SIG-M5 treated with dmso at 0.1 percent for 504 hours (cell line): ENCODE data around the gene CPVL.

Experiments
- DNase-seq: peaks from one replicate; lab custom pipeline; 2025; ENCODE audit not compliant: unreplicated experiment; lab: John Stamatoyannopoulos, UW

The CPVL gene

GRCh38 chr7:28980451-28981160, 165.7 kb downstream of the CPVL start:
- no peak for DNase-seq

- no peak for DNase-seq
Measured at GRCh38 chr7:28979776-28980175, 166.6 kb downstream of the CPVL start.

- no peak for DNase-seq
Measured at GRCh38 chr7:28977881-28978280, 168.5 kb downstream of the CPVL start.

- no peak for DNase-seq
Measured at GRCh38 chr7:28976022-28976421, 170.3 kb downstream of the CPVL start.

DNA sequence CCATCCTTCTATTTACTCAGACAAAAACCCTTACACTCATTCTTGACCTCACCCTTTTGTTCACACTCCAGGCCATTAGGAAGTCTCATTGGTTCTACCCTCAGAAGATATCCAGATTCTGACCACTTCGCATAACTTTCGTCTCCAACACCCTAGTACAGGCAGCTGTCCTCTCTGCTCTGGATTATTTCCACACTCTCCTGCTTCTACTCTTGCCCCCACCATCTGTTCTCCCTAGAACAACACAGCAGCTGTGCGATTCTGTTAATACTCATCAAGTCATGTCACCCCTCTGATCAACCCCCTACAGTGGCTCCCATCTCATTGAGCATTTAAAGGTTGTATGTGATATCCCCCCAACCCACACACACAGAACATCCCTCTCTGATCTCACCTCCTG, 172.7 kb downstream of the CPVL start:
- no peak for DNase-seq

DNA sequence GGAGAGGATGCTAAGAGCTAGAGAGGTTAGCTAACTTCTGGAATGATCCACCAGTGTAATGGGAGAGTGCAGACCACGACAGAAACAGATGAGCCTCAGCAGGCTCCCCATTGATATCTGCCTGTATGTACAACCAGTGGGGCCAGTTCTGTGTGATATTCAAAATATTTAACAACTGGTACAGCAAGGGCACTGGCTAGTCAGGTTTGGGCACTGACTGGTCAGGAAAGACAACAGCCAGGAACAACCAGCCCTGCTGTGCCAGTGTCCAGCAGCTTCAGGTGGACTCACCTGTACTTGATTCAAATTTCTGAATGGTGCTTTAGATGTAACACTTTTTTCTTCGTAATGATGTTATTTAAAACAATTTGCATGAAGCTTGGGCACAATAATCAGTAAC, 182.3 kb downstream of the CPVL start:
- DNase-seq = no peak

DNA sequence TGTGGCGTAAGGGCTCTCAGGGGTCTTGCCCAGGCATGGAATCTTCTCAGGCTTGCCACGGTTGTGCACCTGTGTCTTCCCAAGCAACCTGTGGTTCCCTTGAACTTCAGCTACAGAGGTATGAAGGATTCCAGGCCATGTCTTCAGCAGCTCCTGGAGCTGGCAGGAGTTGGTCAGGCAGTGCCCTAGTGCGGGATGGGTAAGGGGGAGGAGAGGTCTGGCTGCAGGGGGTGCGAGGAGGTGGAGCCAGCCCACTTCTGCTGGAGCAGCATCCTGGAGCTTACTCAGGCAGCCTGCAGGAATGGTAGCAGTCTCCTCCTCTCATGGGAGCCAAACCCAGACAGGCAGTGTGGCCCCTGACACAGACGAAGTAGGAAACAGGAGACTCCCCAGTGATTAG, 184.4 kb downstream of the CPVL start:
- DNase-seq = no peak

DNA sequence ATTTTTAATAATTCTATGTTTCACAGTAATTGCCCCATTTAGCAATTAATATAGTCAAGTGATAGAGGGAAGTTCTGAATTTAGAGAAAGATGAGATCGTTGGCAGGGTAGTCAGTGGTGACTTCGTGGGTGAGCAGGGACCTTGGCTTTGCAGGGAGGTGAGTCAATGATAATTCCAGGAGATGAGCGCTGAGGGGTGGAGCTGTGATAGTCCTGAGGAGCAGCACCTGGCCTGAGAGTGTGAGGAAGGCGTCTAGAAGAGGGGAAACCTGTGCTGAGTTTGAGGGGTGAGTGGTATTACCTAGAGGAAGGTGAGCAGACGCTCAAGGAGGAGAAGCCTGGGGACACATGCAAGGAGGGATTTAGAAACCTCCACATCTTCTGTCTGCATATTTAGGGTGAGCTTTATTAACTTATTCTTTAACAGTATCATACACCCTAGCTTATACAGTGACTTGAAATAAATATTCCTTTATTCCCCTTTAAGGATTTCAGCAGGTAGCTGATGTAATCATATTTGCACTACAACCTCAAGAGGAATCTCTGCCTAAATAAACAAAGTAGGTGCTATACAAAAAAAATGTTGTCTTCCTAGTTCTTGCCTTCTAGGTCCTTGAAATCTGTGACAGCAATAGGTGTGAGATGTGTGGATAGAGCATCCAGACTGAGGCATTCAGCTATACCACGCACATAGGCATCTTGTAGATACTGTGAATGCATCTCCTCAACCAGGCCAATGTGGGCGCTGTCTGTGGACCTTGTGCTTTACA, 186.1 kb downstream of the CPVL start:
- DNase-seq = peak; percentile 26

DNA sequence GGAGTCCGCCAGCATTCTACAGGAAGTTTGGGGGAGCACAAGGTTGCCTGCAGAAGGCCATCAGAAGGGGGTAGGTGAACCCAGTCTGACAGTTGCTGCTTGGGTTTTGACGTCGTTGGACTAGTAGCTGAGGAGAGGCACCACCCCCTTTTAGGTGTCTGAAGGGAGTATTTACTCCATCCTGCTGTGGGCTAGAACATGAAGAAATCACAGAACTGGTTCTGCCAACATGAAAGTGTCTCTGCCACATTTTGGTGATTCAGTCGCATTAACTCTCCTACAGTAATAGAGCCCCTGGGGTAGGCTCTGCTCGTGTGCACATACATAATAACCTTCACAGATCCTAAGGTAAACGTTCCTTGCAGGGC, 187.4 kb downstream of the CPVL start:
- no peak for DNase-seq

DNA sequence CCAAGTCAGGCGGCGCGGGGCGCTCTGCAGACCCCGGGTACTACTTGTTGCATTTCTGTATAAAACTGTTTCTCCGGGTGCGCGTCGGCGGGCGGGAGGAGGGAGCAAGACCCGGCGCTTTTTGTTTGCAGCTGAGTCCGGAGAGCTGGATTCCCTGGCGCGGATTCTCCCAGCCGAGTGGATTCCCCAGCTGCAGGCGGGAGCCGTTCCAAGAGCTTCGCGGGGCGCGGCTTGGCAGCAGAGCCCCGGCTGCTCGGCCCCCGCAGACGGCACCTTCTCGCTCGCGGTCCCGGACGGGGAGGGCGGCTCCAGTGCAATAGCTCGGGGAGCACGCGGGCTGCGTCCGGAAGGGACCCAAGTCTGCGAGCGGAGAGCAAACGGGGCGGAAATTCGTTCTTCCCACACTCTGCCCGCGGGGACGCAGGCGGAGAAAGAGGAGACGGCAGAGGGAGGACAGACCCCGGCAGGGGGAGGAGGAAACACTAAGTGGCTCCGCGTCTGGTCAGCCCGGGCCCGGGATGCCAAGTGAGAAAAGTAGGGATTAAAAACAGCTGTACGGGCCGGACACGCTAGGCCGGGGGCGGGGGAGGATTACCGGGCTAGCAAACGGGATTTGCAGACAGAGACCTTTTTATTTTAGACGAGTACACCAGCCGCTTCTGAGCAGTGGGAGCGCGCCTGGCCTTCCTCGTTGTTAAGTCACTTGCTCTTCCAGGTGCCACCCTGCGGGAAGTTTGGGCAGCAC, 187.9 kb downstream of the CPVL start, which contains the start of gene TRIL:
Gene TRIL, minus strand, starts transcription at position 96 of the 745 bp plus-strand sequence. CDS start 284 bp downstream, outside the sequence.
- DNase-seq = no peak

DNA sequence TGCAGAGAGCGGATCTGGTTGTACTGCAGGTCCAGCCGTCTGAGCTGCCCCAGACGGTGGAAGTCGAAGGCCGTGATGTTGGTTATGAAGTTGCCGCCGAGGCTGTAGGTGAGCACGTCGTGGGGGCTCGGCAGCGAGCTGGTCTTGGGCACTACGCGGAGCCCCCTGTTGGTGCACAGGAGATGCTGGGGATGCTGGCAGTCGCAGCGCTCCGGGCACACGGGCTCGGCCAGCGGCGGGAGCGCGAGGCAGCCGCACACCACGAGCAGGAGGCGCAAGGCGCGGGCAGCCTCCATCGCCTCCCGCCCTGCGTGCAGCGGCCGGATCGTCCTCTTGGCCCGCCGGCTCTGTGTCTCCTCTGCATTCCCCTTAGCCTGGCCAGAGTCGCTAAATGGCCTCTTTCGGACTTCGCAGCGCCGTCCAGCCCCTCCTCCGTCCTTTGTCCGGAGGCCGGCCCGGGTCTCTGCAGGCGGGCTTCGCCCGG, 188.5 kb downstream of the CPVL start:
- no peak for DNase-seq

GRCh38 chr7:28957064-28957750, 189.1 kb downstream of the CPVL start:
- DNase-seq = no peak

DNA sequence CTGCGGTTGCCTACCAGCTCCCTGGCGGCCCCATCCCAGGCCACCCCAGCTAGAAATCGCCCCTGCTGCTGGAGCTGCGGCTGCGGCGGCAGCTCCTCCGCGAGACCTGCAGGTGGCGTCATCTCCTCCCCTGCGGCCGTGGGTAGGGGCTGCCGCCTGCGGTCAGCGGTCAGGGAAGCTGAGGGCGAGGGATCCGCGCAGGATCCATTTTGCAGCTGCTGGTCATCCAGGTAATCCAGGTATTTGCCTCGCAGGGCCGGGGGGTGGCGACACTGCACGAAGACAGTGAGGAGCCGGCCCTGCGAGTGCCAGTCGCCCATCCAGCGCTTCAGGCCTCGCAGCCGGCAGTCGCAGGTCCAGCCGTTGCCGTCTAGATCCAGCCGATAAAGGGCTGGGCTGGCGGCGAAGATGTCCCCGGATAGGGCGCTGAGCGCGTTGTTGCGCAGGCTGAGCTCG, 189.7 kb downstream of the CPVL start:
- peak; percentile 11 for DNase-seq

- DNase-seq = no peak
Measured at GRCh38 chr7:28955718-28956607, 190.4 kb downstream of the CPVL start.

- no peak for DNase-seq
Measured at GRCh38 chr7:28955356-28955717, 191.0 kb downstream of the CPVL start.

DNA sequence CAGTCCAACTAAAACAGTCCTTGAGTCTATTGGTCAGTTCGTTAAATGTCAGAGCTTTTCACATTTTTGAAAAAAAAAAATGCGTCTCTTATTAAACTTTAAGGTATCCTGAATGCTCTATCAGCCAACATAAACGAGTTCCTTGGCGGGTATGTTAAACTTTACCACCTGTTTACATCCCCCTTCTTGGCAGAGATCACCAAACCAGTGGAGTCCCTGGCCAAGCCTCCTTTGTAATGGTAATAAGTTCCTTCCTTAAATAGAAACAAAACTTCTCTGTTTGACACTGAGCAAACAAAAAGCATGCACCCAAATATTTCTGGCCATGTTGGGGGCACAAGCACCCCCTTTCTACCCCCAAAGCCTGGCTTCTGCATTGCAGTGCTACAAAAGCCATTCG, 191.4 kb downstream of the CPVL start:
- DNase-seq = no peak

GRCh38 chr7:28954471-28954870, 191.9 kb downstream of the CPVL start:
- DNase-seq = no peak

DNA sequence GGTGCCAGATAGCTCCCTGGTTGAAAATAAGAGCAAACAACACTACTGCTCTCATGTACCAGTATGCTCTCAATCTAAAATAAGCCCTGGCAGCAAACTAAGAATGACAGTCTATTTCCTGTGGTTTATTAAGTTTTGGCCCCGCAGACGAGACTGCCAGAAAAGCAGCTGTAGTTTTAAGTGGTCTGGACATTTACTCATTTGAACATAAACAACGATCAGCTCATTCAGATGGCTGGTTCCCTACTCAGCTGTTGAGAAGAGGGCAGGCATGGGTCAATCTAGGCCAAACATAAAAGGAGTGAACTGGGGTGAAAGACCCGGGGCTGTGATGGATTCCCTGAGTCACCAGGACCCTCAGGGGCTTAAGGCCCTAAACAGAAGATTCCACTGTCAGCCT, 192.7 kb downstream of the CPVL start:
- DNase-seq = no peak
